Central memory CD8-positive, alpha-beta T cell (primary cell): ENCODE measurements around the gene EFL1.
"Not testable (repeated sequence)": the region's sequence is repeated elsewhere in the genome, so short reads cannot be mapped to it uniquely, and the experiment has no call there.

Experiments
- ATAC-seq: fragments of 150-1000 bp; cut with Tn5 transposase; replicated peaks from 2 replicates; pipeline ENCODE4 v1.10.0; 2022; ENCODE audit warnings: mild to moderate bottlenecking, moderate FRiP score, moderate number of reproducible peaks; ENCODE audit not compliant: poor library complexity, severe bottlenecking; ENCODE audit errors: extremely low read depth
- DNase-seq, 2 donors: peaks; one replicate each; pipeline ENCODE4 v3.0.0; 2021; ENCODE audit warnings: low spot score in 2 of 2
- H3K27ac Mint-ChIP-seq: one replicate; pipeline ENCODE4 v1.8.0; 2022; ENCODE audit warnings: low read depth, mild to moderate bottlenecking, moderate library complexity, mixed read lengths
- H3K27me3 Mint-ChIP-seq: one replicate; pipeline ENCODE4 v1.8.0; 2022; ENCODE audit warnings: mixed read lengths
- H3K36me3 Mint-ChIP-seq: one replicate; pipeline ENCODE4 v1.8.0; 2022; ENCODE audit warnings: mild to moderate bottlenecking, moderate library complexity, mixed read lengths; ENCODE audit not compliant: insufficient read depth
- H3K4me1 Mint-ChIP-seq: one replicate; pipeline ENCODE4 v1.8.0; 2022; ENCODE audit warnings: mixed read lengths
- H3K4me3 Mint-ChIP-seq: one replicate; pipeline ENCODE4 v1.8.0; 2022; ENCODE audit warnings: mild to moderate bottlenecking, moderate library complexity, mixed read lengths
- H3K9me3 Mint-ChIP-seq: one replicate; pipeline ENCODE4 v1.8.0; 2022; ENCODE audit warnings: mixed read lengths

EFL1 gene

GRCh38 chr15:82262422-82263026, at the start of gene EFL1, which contains the start of gene SAXO2:
TSS of gene EFL1 (minus strand) at chr15:82262734. CDS start at chr15:82261778, 956 bp downstream.
TSS of gene SAXO2 (plus strand) at chr15:82262818. CDS start at chr15:82262880, 62 bp downstream.
- peaks cover 17% of the 10 kb centered on the region for H3K36me3 Mint-ChIP-seq
- H3K27me3 Mint-ChIP-seq, result no peaks in the 10 kb centered on the region
- ATAC-seq (peak; percentile 93), DNase-seq (peak; percentile 77 to 85)
- peak within 1 kb of the TSS; percentile 93 for H3K4me3 Mint-ChIP-seq
- H3K4me1 Mint-ChIP-seq, result peaks cover 40% of the 10 kb centered on the region
- H3K9me3 Mint-ChIP-seq, result no peaks in the 10 kb centered on the region
- H3K27ac Mint-ChIP-seq, result peak within 1 kb of the TSS; percentile 92

- H3K27me3 Mint-ChIP-seq, result peaks cover 16% of the 10 kb centered on the region
- peaks cover 10% of the 10 kb centered on the region for H3K9me3 Mint-ChIP-seq
- not testable (repeated sequence) for ATAC-seq, H3K4me1 Mint-ChIP-seq, H3K4me3 Mint-ChIP-seq, H3K36me3 Mint-ChIP-seq, DNase-seq, H3K27ac Mint-ChIP-seq
Measured at GRCh38 chr15:82311321-82311720, 48.8 kb upstream of the EFL1 start.

GRCh38 chr15:82309802-82310201, 47.3 kb upstream of the EFL1 start:
- Mint-ChIP-seq H3K4me3 (no peak overlapping the region), H3K27ac (no peak overlapping the region), H3K9me3 (peaks cover 10% of the 10 kb centered on the region), H3K36me3 (peaks cover 3% of the 10 kb centered on the region), H3K27me3 (peaks cover 16% of the 10 kb centered on the region), H3K4me1 (peaks cover under 1% of the 10 kb centered on the region)
- no peak for DNase-seq
- ATAC-seq, result no peak

- no peaks in the 10 kb centered on the region for H3K4me1 Mint-ChIP-seq
- ATAC-seq, result no peak
- peaks cover 3% of the 10 kb centered on the region for H3K36me3 Mint-ChIP-seq
- peaks cover 10% of the 10 kb centered on the region for H3K9me3 Mint-ChIP-seq
- DNase-seq, result no peak
- H3K27ac Mint-ChIP-seq, result no peak overlapping the region
- H3K4me3 Mint-ChIP-seq, result no peak overlapping the region
- peaks cover 16% of the 10 kb centered on the region for H3K27me3 Mint-ChIP-seq
Measured at GRCh38 chr15:82307714-82308081, 45.2 kb upstream of the EFL1 start.

GRCh38 chr15:82306791-82307713, 44.5 kb upstream of the EFL1 start:
- no peak overlapping the region for H3K4me3 Mint-ChIP-seq
- DNase-seq (no peak), ATAC-seq (no peak)
- H3K4me1 Mint-ChIP-seq, result no peaks in the 10 kb centered on the region
- peaks cover 10% of the 10 kb centered on the region for H3K9me3 Mint-ChIP-seq
- peaks cover 3% of the 10 kb centered on the region for H3K36me3 Mint-ChIP-seq
- no peak overlapping the region for H3K27ac Mint-ChIP-seq
- peaks cover 16% of the 10 kb centered on the region for H3K27me3 Mint-ChIP-seq

GRCh38 chr15:82305621-82306048, 43.1 kb upstream of the EFL1 start:
- Mint-ChIP-seq H3K4me3 (no peak overlapping the region), H3K27me3 (peaks cover 5% of the 10 kb centered on the region)

GRCh38 chr15:82304778-82305090, 42.2 kb upstream of the EFL1 start:
- no peak overlapping the region for H3K27ac Mint-ChIP-seq
- DNase-seq, result no peak
- no peak overlapping the region for H3K4me3 Mint-ChIP-seq
- no peaks in the 10 kb centered on the region for H3K4me1 Mint-ChIP-seq
- no peaks in the 10 kb centered on the region for H3K9me3 Mint-ChIP-seq
- peaks cover 3% of the 10 kb centered on the region for H3K36me3 Mint-ChIP-seq
- no peaks in the 10 kb centered on the region for H3K27me3 Mint-ChIP-seq
- no peak for ATAC-seq

More at GRCh38 chr15:82305621-82306048, 43.1 kb upstream of the EFL1 start:
- Mint-ChIP-seq H3K9me3 (peaks cover 4% of the 10 kb centered on the region), H3K4me1 (no peaks in the 10 kb centered on the region), H3K36me3 (peaks cover 3% of the 10 kb centered on the region), H3K27ac (no peak overlapping the region)
- DNase-seq (no peak), ATAC-seq (no peak)

- H3K27me3 Mint-ChIP-seq, result no peaks in the 10 kb centered on the region
- ATAC-seq, result no peak
- H3K36me3 Mint-ChIP-seq, result peaks cover 3% of the 10 kb centered on the region
Measured at GRCh38 chr15:82303956-82304777, 41.6 kb upstream of the EFL1 start.

GRCh38 chr15:82301296-82302016, 38.9 kb upstream of the EFL1 start:
- ATAC-seq, result no peak
- DNase-seq, result no peak
- no peaks in the 10 kb centered on the region for H3K36me3 Mint-ChIP-seq
- H3K4me1 Mint-ChIP-seq, result peaks cover 7% of the 10 kb centered on the region
- no peak overlapping the region for H3K27ac Mint-ChIP-seq
- no peaks in the 10 kb centered on the region for H3K9me3 Mint-ChIP-seq
- H3K27me3 Mint-ChIP-seq, result no peaks in the 10 kb centered on the region
- no peak overlapping the region for H3K4me3 Mint-ChIP-seq

More at GRCh38 chr15:82303956-82304777, 41.6 kb upstream of the EFL1 start:
- H3K27ac Mint-ChIP-seq, result no peak overlapping the region
- DNase-seq, result no peak
- no peak overlapping the region for H3K4me3 Mint-ChIP-seq
- no peaks in the 10 kb centered on the region for H3K4me1 Mint-ChIP-seq
- H3K9me3 Mint-ChIP-seq, result no peaks in the 10 kb centered on the region

GRCh38 chr15:82300883-82301282, 38.3 kb upstream of the EFL1 start:
- no peak for DNase-seq
- H3K36me3 Mint-ChIP-seq, result no peaks in the 10 kb centered on the region
- H3K27me3 Mint-ChIP-seq, result no peaks in the 10 kb centered on the region
- no peak overlapping the region for H3K27ac Mint-ChIP-seq
- no peak for ATAC-seq
- H3K9me3 Mint-ChIP-seq, result no peaks in the 10 kb centered on the region
- H3K4me3 Mint-ChIP-seq, result no peak overlapping the region
- H3K4me1 Mint-ChIP-seq, result peaks cover 7% of the 10 kb centered on the region

GRCh38 chr15:82300326-82300725, 37.8 kb upstream of the EFL1 start:
- ATAC-seq, H3K27me3 Mint-ChIP-seq, H3K4me1 Mint-ChIP-seq, H3K27ac Mint-ChIP-seq, H3K9me3 Mint-ChIP-seq, DNase-seq, H3K36me3 Mint-ChIP-seq, H3K4me3 Mint-ChIP-seq: not testable (repeated sequence)

GRCh38 chr15:82299511-82299914, 37.0 kb upstream of the EFL1 start:
- H3K4me1 Mint-ChIP-seq, H3K4me3 Mint-ChIP-seq, H3K36me3 Mint-ChIP-seq, ATAC-seq, H3K9me3 Mint-ChIP-seq, H3K27ac Mint-ChIP-seq, DNase-seq, H3K27me3 Mint-ChIP-seq: not testable (repeated sequence)
